ENCODE measurements around the gene SYNGR2.

DNA sequence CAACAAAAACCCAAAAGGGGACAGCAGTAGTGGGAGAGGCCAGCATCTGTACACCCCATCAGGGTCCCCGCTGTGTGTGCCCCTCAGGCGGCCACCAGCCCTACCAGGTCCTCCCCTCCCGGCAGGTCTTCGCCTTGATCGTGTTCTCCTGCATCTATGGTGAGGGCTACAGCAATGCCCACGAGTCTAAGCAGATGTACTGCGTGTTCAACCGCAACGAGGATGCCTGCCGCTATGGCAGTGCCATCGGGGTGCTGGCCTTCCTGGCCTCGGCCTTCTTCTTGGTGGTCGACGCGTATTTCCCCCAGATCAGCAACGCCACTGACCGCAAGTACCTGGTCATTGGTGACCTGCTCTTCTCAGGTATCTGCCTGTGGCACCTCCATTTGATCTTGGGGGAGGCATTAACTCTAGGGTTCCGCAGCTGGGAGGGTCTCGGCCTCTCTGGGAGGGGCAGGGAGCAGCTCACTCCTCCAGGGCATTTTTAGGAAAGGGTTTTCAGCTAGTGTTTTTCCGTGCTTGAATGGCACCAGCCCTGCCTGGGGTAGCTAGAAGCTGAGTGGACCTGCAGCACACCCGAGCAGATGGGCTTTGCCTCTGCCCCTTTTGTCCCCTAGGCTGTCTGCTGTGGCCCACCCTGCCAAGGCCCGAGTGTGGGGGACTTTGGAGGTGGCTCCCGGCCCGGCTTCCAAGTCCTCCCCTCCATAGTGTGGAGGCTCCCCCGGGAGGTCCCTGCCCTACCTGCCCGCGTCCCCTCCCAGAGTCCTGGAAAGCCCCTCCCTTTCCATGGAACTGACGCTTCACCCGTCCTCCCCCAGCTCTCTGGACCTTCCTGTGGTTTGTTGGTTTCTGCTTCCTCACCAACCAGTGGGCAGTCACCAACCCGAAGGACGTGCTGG, 2.6 kb downstream of the SYNGR2 start:
- TF ChIP-seq, protein P1, sequence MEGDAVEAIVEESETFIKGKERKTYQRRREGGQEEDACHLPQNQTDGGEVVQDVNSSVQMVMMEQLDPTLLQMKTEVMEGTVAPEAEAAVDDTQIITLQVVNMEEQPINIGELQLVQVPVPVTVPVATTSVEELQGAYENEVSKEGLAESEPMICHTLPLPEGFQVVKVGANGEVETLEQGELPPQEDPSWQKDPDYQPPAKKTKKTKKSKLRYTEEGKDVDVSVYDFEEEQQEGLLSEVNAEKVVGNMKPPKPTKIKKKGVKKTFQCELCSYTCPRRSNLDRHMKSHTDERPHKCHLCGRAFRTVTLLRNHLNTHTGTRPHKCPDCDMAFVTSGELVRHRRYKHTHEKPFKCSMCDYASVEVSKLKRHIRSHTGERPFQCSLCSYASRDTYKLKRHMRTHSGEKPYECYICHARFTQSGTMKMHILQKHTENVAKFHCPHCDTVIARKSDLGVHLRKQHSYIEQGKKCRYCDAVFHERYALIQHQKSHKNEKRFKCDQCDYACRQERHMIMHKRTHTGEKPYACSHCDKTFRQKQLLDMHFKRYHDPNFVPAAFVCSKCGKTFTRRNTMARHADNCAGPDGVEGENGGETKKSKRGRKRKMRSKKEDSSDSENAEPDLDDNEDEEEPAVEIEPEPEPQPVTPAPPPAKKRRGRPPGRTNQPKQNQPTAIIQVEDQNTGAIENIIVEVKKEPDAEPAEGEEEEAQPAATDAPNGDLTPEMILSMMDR (IDR thresholded peaks at IDR 0.05; ENCODE audit: borderline replicate concordance, extremely low read depth, low read length, poor library complexity, severe bottlenecking): no peak
- TF ChIP-seq EZH2 (IDR thresholded peaks at IDR 0.05; ENCODE audit: borderline replicate concordance, low read depth, low read length, severe bottlenecking): no peak
